NT2/D1 (cell line): ENCODE data around the gene PASK.

ENCODE experiments used
- YY1 ChIP-seq: IDR thresholded peaks from 2 replicates; pipeline ENCODE4 v1.6.1; 2011; ENCODE audit not compliant: insufficient read length, insufficient read depth
- ZNF274 ChIP-seq: IDR thresholded peaks from 2 replicates; pipeline ENCODE4 v1.6.1; 2011; ENCODE audit warnings: mild to moderate bottlenecking, low read depth, low read length

GRCh38 chr2:241088791-241089732 lies 60.2 kb downstream of the PASK start:
- TF ChIP-seq YY1: no peak
- no peak for TF ChIP-seq ZNF274
